ENCODE measurements around the gene PARP8.
A peak's percentile ranks its signal among the peaks of the same experiment; 100 is the strongest.
"Not testable (repeated sequence)": the region's sequence is repeated elsewhere in the genome, so short reads cannot be mapped to it uniquely, and the experiment has no call there.

PARP8 gene, protein sequence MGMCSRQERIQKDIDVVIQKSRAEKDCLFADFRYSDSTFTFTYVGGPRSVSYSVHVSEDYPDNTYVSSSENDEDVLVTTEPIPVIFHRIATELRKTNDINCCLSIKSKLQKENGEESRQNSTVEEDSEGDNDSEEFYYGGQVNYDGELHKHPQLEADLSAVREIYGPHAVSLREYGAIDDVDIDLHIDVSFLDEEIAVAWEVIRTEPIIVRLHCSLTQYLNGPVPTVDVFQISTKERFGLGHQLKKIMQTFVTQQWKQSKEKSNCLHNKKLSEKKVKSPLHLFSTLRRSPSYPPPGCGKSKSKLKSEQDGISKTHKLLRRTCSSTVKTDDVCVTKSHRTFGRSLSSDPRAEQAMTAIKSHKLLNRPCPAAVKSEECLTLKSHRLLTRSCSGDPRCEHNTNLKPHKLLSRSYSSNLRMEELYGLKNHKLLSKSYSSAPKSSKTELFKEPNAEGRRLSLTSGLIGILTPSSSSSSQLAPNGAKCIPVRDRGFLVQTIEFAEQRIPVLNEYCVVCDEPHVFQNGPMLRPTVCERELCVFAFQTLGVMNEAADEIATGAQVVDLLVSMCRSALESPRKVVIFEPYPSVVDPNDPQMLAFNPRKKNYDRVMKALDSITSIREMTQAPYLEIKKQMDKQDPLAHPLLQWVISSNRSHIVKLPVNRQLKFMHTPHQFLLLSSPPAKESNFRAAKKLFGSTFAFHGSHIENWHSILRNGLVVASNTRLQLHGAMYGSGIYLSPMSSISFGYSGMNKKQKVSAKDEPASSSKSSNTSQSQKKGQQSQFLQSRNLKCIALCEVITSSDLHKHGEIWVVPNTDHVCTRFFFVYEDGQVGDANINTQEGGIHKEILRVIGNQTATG

DNA sequence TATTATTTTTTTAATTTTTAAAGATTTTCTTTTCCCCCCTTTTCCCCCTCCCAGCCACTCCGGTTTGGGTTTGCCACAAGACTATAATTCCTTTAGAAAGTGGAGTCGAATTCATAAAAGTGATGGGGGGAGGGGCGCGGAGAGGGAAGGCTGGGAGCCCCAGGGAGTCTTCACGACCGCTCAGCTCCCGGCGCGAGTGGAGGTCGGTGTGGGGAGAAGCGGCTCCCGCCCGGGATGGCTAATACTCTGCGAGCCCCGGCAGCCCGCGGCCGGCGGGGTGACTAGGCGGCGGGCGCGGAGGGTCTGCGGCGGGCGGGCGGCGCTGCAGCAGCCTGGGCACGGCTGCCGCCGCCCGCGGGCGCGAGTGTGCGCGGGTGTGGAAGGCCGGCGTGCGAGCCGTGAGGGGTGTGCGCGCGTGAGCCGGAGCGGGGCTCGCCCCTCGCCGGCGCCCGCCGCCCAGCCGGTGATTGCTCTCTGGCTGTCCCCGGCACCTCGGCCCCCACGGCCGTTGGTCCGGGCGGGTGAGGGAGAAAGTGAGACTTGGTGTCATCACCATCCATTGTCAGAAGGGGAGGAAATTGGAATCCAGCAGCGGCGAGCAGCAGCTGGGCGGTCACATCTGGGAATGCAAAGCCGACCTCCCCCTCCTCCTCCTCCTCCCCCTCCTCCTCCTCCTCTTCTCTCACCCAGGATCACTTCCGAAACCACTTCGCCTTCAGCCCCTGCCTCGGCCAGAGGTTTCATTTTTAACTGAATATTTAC, at the start of gene PARP8:
Gene PARP8, plus strand, starts transcription at position 377 of the 762 bp plus-strand sequence. CDS start 459 bp downstream, outside the sequence.
- DNase-seq (ENCODE audit: low read depth in 3 of 3): peak; percentile 7 to 29 (median 27)

GRCh38 chr5:50623666-50624065, 42.8 kb upstream of the PARP8 start:
- no peak for DNase-seq (ENCODE audit: low read depth in 3 of 3)

- DNase-seq (ENCODE audit: low read depth in 3 of 3): not testable (repeated sequence)
Observed at GRCh38 chr5:50634866-50635265, 31.6 kb upstream of the PARP8 start.

DNA sequence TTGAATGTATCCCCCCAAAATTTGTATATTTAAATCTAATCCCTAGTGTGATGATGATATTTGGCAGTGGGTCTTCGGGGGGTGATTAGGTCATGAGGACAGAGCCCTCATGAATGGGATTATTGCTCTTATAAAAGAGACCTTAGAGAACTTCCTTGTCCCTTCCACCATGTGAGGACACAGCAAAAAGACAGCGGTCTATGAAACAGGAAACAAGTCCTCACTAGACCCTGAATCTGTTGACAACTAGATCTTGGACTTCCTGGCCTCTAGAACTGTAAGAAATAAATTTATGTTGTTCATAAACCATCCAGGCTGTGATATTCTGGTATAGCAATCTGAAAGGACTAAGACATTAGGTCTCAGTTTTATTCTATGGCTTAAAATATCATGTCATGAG, 28.9 kb upstream of the PARP8 start:
- DNase-seq (ENCODE audit: low read depth in 3 of 3): not testable (repeated sequence)

DNA sequence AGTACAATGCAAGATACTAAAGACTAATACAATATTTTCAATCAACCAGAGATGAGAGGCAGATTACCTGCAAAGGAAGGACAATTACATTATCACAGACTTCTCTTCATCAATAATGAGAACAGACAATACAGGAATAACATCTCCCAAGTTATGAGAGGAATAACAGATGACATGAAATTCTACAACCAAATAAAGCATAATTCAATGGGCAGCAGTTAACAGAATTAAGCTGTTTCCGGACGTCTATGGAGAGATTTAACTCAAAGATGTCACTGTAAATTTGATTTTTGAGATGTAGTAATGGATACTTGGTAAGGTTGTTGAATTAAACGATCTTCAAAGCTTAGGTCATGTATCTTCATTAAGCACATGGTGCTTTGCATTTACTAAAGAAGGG, 19.8 kb upstream of the PARP8 start:
- DNase-seq (ENCODE audit: low read depth in 3 of 3): no peak

DNA sequence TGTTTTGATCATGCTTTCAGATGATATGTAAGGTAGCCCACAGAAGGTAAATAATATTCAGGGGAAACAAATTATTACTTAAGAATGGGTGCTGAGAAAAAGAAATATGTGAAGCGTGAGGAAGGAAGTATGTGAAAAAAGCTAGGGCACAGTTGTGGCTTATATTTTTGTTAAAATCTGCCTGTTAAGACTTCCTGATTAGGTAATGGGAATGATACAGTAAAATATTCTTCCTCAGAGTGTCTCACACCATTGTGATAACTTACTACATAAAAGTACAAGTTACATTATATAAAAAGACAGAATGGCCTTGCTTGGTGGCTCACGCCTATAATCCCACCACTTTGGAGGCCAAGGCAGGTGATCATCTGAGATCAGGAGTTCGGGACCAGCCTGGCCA, 18.7 kb upstream of the PARP8 start:
- no peak for DNase-seq (ENCODE audit: low read depth in 3 of 3)

DNA sequence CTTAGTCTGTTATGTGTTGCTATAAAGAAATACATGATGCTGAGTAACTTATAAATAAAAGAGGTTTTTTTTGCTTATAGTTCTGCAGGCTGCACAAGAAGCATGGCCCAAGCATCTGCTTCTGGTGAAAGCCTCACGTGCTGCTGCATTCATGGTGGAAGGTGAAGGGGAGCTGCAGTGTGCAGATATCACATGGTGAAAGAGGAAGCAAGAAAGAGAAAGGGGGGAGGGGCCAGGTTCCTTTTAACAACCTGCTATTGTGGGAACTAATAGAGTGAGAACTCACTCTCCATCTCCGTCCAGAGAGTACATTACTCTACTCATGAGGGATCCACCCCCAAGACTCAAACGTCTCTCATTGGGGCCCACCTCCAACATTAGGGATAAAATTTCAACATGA, 12.5 kb upstream of the PARP8 start:
- DNase-seq (ENCODE audit: low read depth in 3 of 3): no peak

- no peak for DNase-seq (ENCODE audit: low read depth in 3 of 3)
Observed at GRCh38 chr5:50655067-50655809, 11.2 kb upstream of the PARP8 start.

GRCh38 chr5:50655810-50656205, 10.6 kb upstream of the PARP8 start:
- DNase-seq (ENCODE audit: low read depth in 3 of 3): no peak

DNA sequence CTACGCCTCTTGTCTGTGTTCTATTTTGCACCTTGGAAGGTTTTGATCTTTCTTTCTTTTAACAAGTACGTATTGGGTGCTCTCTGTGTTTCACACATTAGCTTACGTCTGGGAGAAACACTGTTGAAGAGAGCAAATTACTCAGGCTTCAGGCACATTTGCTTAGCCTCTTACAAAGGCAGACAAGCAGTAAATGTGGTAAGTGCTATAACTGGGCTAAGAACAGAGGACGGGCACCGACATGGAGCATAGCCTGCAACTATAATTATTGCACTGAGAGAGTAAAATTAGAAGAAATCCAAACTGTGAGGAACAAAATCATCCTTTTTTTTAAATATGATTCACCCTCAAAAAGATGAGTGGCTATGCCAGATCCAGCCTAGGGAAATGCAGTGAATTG, 9.4 kb upstream of the PARP8 start:
- DNase-seq (ENCODE audit: low read depth in 3 of 3): no peak

DNA sequence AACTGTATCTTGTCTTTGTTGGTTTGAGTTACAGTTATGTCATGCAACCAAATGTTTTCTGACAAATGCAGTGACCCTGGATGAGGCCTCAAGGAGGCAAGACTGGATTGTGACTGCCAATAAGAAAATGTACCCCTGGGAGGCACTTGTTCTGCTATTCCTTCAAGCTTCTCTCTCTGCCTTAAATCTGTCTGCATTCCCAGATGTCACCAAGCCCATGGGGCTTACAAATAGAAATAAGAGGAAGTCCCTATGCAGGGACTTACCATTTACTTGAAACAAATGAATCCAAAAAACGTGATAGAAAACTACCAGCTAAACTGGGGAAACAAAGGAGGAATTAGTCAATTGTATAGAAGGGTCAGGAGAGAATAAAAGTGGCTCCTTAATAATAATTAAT, 8.2 kb upstream of the PARP8 start:
- DNase-seq (ENCODE audit: low read depth in 3 of 3): no peak

DNA sequence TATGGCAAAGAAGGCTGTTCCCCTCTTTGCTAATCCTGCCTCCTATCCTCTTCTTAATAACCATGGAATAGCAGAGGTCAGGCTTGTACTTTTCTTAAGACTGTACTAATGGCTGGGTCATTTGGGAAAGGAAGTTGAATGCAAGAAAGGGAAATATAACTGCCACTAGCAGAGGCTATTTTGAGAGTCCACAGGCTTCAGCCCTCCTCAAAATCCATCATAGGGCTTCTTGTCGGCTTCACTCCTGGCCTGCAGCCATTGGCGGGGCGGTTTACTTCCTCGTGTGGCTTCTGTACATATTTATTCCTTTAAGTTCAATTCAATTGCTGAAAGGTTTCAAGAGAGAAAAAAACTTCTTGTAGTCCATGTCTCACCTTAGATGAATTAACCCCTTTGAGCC, 2.8 kb upstream of the PARP8 start:
- no peak for DNase-seq (ENCODE audit: low read depth in 3 of 3)

DNA sequence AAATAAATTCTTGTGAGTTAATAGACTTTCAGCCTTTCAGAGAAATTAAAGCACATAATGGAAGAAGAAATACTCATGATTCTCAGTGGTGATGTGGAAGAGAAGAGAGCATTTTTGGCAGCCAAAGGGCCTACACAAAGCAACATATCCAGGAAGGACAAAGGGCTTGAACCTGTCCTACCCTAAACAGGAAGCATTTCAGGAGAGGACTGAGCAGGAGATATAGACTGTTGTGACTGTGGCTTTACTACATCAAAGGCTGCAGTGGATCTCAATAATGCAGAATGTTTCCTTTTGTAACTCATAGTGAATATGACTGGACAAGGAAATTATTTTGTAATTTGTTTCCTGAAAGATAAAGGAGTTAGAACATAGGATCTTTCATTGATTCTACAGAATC, 1.3 kb upstream of the PARP8 start:
- DNase-seq (ENCODE audit: low read depth in 3 of 3): no peak

DNA sequence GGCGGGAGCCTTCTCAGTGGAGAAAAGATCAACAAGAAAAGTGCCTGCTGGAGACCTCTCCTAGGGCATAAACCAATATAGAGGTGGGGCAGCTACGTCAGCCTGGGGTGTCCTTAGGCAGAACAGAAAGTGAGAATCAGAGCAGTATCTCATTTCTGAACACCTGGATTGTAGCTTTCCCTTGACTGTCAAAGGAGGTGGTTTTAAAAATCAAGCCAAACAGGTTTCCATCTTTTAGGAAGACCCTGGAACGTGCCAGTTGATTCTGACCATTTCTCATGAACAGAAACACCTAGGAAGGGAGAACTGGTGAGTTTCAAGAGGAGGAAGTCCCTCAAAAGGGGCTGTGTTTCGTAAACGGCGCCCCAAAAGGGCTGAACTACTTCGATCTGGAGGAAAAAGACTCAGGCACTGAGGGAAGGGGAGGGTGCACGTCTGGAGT, 655 bp upstream of the PARP8 start:
- peak in 1 of 3 experiments; percentile 20 for DNase-seq (ENCODE audit: low read depth in 3 of 3)

DNA sequence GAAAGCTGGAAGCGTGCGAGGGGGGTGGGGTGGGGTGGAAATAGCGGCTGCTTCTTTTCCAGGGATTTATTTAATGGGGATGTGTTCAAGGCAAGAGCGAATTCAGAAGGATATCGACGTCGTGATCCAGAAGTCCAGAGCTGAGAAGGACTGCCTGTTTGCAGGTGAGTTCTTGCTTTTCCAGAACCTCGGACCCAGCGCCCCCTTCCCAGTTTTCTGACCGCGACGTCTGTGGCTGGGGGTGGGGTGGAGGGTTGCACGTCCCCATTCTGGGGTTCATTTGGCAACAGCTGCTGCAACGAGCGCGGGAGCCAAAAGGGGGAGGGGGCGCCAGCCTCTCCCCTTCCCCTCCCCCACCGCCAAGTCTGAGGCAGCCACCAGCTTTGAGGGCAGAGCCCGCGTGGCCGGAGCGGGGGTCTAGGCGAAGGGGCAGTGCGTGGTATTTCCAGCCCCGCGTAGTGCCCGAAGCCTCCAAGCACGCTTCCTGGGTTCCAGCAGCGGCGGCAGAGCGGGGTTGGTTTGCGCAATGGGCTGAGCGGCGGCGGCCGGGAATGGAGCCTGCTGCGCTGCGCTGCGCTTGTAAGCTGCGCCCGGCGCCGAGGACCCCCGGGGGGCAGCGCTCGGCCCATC, 701 bp downstream of the PARP8 start:
- peak in 2 of 3 experiments; percentile 19 to 22 for DNase-seq (ENCODE audit: low read depth in 3 of 3)

- DNase-seq (ENCODE audit: low read depth in 3 of 3): peak; percentile 73 to 79 (median 77)
Observed at GRCh38 chr5:50667653-50668595, 1.5 kb downstream of the PARP8 start.

DNA sequence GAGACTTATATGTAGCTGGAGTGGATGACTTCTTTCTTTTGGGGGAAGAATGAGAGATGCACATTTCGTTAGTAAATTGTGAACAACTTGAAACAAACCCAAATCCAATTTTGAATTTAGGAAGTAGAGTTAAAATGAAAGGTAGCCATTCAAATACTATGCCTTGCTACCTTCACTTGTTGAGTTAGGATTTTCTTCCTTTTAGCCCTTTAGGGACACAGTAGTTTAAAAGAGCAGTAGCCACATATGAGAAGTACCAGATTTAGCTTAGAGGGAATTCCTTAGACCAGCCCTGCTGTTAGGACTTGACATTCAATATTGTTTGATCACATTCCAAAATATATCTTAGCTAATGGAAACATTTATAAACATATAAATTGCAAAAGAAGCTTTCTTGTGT, 2.2 kb downstream of the PARP8 start:
- not testable (repeated sequence) for DNase-seq (ENCODE audit: low read depth in 3 of 3)

GRCh38 chr5:50672663-50673062, 6.2 kb downstream of the PARP8 start:
- no peak for DNase-seq (ENCODE audit: low read depth in 3 of 3)

DNA sequence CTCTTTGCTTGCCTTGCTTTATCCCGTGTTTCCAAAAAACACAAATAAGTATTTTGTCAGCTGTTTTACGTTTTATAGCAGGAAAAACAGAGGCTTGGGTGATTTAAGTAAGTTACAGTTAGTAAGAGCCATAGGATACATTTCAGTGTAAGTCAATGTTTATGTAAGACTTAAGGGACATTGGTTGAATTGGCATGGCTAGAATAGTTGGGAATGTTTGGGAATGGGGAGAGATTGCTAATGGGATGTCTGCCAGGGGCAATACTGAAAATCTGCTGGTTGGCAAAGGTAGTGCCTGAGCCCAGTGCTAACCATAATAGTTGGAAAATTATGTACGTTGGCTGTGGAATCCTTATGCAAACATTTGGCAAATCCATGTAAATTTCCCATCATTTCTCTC, 7.0 kb downstream of the PARP8 start:
- not testable (repeated sequence) for DNase-seq (ENCODE audit: low read depth in 3 of 3)

GRCh38 chr5:50675385-50675784, 8.9 kb downstream of the PARP8 start:
- DNase-seq (ENCODE audit: low read depth in 3 of 3): no peak

All from stimulated activated CD4-positive, alpha-beta T cell treated with anti-CD3 and anti-CD28 coated beads, TNF-alpha, amount 100 ng/mL, for 4 hours (primary cell).